SU-DHL-6 (cell line): ENCODE measurements around the gene P3H4.

Source experiments
- EZH2phosphoT487 ChIP-seq: fragments of 200-600 bp; sonication (generic), shearing (Covaris generic); conservative IDR thresholded peaks from 2 replicates; pipeline ENCODE4 v1.6.1; 2018; ENCODE audit warnings: mild to moderate bottlenecking, antibody characterized with exemption, low read length, moderate library complexity, mixed read lengths
- TF ChIP-seq, protein P1 (sequence below): fragments of 200-600 bp; sonication (generic); IDR thresholded peaks from one replicate; pipeline ENCODE4 v1.5.1; 2017; ENCODE audit warnings: antibody characterized with exemption, mild to moderate bottlenecking, low read length, moderate library complexity; ENCODE audit not compliant: insufficient read depth, poor library complexity, severe bottlenecking

GRCh38 chr17:41837761-41838538 lies 26.2 kb upstream of the P3H4 start, which contains the start of gene KLHL10:
- TF ChIP-seq, protein P1, sequence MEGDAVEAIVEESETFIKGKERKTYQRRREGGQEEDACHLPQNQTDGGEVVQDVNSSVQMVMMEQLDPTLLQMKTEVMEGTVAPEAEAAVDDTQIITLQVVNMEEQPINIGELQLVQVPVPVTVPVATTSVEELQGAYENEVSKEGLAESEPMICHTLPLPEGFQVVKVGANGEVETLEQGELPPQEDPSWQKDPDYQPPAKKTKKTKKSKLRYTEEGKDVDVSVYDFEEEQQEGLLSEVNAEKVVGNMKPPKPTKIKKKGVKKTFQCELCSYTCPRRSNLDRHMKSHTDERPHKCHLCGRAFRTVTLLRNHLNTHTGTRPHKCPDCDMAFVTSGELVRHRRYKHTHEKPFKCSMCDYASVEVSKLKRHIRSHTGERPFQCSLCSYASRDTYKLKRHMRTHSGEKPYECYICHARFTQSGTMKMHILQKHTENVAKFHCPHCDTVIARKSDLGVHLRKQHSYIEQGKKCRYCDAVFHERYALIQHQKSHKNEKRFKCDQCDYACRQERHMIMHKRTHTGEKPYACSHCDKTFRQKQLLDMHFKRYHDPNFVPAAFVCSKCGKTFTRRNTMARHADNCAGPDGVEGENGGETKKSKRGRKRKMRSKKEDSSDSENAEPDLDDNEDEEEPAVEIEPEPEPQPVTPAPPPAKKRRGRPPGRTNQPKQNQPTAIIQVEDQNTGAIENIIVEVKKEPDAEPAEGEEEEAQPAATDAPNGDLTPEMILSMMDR, result no peak
- no peak for TF ChIP-seq EZH2phosphoT487
